Ectodermal cell (in vitro differentiated cells): Measurements from ENCODE around the gene TNS4.

Experiments used
- H3K27ac ChIP-seq: 2 replicates; pipeline ENCODE4 v1.7.0; 2013; ENCODE audit warnings: mild to moderate bottlenecking, low read depth, low read length; ENCODE audit not compliant: insufficient read depth, poor library complexity, severe bottlenecking
- H3K27me3 ChIP-seq: 2 replicates; pipeline ENCODE4 v1.7.0; 2013; ENCODE audit warnings: mild to moderate bottlenecking, low read length; ENCODE audit not compliant: insufficient read depth, control insufficient read depth, poor library complexity, severe bottlenecking
- H3K36me3 ChIP-seq: one replicate; pipeline ENCODE4 v1.7.0; 2013; ENCODE audit warnings: low read length; ENCODE audit not compliant: control insufficient read depth, insufficient read depth
- H3K4me1 ChIP-seq: one replicate; pipeline ENCODE4 v1.7.0; 2013; ENCODE audit warnings: low read length; ENCODE audit not compliant: control insufficient read depth, insufficient read depth
- H3K4me3 ChIP-seq: 2 replicates; pipeline ENCODE4 v1.7.0; 2013; ENCODE audit warnings: low read depth, low read length, control low read depth; ENCODE audit not compliant: insufficient read depth
- H3K9me3 ChIP-seq: 2 replicates; pipeline ENCODE4 v1.7.0; 2013; ENCODE audit warnings: mild to moderate bottlenecking, low read length, moderate library complexity; ENCODE audit not compliant: control insufficient read depth
- WGBS, 2 experiments: methylation state at CpG; one replicate each; pipeline ENCODE4 v1.1.7; 2013; ENCODE audit warnings: missing lambda C conversion rate in 2 of 2; 5-methylcytosine and 5-hydroxymethylcytosine counted together

Gene TNS4

GRCh38 chr17:40541873-40542557, 40.6 kb upstream of the TNS4 start:
- no peak overlapping the region for H3K4me3 ChIP-seq
- peaks cover 16% of the 10 kb centered on the region for H3K4me1 ChIP-seq
- no peaks in the 10 kb centered on the region for H3K27me3 ChIP-seq
- no peak overlapping the region for H3K27ac ChIP-seq
- 76 to 78% methylated on average over 18 of the region's 18 CpGs for WGBS, 2 experiments
- H3K9me3 ChIP-seq = no peaks in the 10 kb centered on the region
- no peaks in the 10 kb centered on the region for H3K36me3 ChIP-seq

GRCh38 chr17:40541060-40541872, 39.8 kb upstream of the TNS4 start:
- 92 to 95% methylated on average over 20 of the region's 20 CpGs for WGBS, 2 experiments
- no peaks in the 10 kb centered on the region for H3K36me3 ChIP-seq
- no peaks in the 10 kb centered on the region for H3K27me3 ChIP-seq
- peaks cover 16% of the 10 kb centered on the region for H3K4me1 ChIP-seq
- no peaks in the 10 kb centered on the region for H3K9me3 ChIP-seq
- H3K4me3 ChIP-seq = no peak overlapping the region
- no peak overlapping the region for H3K27ac ChIP-seq

GRCh38 chr17:40540448-40540847, 39.0 kb upstream of the TNS4 start:
- Histone ChIP-seq H3K36me3 (no peaks in the 10 kb centered on the region), H3K9me3 (no peaks in the 10 kb centered on the region), H3K4me1 (peaks cover 16% of the 10 kb centered on the region), H3K27ac (no peak overlapping the region), H3K27me3 (no peaks in the 10 kb centered on the region), H3K4me3 (no peak overlapping the region)
- WGBS, 2 experiments = 93 to 96% methylated on average over 8 of the region's 8 CpGs

- Histone ChIP-seq H3K36me3 (no peaks in the 10 kb centered on the region), H3K4me3 (no peak overlapping the region), H3K27ac (no peak overlapping the region), H3K27me3 (no peaks in the 10 kb centered on the region), H3K4me1 (peaks cover 16% of the 10 kb centered on the region), H3K9me3 (no peaks in the 10 kb centered on the region)
- WGBS, 2 experiments = 89 to 91% methylated on average over 9 of the region's 9 CpGs
Observed at GRCh38 chr17:40539711-40540411, 38.4 kb upstream of the TNS4 start.

- WGBS, 2 experiments = 88 to 91% methylated on average over 6 of the region's 6 CpGs
- Histone ChIP-seq H3K27ac (no peak overlapping the region), H3K4me1 (peaks cover 16% of the 10 kb centered on the region)
Observed at GRCh38 chr17:40538936-40539705, 37.7 kb upstream of the TNS4 start.

GRCh38 chr17:40538019-40538935, 36.9 kb upstream of the TNS4 start:
- 93 to 94% methylated on average over 15 of the region's 15 CpGs for WGBS, 2 experiments
- Histone ChIP-seq H3K27ac (no peak overlapping the region), H3K27me3 (no peaks in the 10 kb centered on the region), H3K36me3 (no peaks in the 10 kb centered on the region), H3K4me1 (peaks cover 14% of the 10 kb centered on the region), H3K9me3 (no peaks in the 10 kb centered on the region), H3K4me3 (no peak overlapping the region)

More at GRCh38 chr17:40538936-40539705, 37.7 kb upstream of the TNS4 start:
- Histone ChIP-seq H3K9me3 (no peaks in the 10 kb centered on the region), H3K4me3 (no peak overlapping the region), H3K36me3 (no peaks in the 10 kb centered on the region), H3K27me3 (no peaks in the 10 kb centered on the region)

- WGBS, 2 experiments = 87 to 88% methylated on average over 13 of the region's 13 CpGs
- no peaks in the 10 kb centered on the region for H3K9me3 ChIP-seq
- H3K4me1 ChIP-seq = no peaks in the 10 kb centered on the region
- no peaks in the 10 kb centered on the region for H3K36me3 ChIP-seq
- H3K27me3 ChIP-seq = no peaks in the 10 kb centered on the region
- no peak overlapping the region for H3K27ac ChIP-seq
- H3K4me3 ChIP-seq = no peak overlapping the region
Observed at GRCh38 chr17:40536295-40537171, 35.1 kb upstream of the TNS4 start.

- H3K9me3 ChIP-seq = no peaks in the 10 kb centered on the region
- 91 to 95% methylated on average over 3 of the region's 3 CpGs for WGBS, 2 experiments
- H3K4me1 ChIP-seq = no peaks in the 10 kb centered on the region
- no peak overlapping the region for H3K4me3 ChIP-seq
- H3K27me3 ChIP-seq = no peaks in the 10 kb centered on the region
- H3K36me3 ChIP-seq = no peaks in the 10 kb centered on the region
- no peak overlapping the region for H3K27ac ChIP-seq
Observed at GRCh38 chr17:40535924-40536294, 34.5 kb upstream of the TNS4 start.
